ENCODE measurements around the gene JPH3. TPM values are rescaled to one million over a fixed set of nuclear protein-coding genes. Genes with fewer than 3 reads are reported as not detected.
A peak's percentile ranks its signal among the peaks of the same experiment; 100 is the strongest.

Gene JPH3
- polyA plus RNA-seq, 3 donors: not detected

DNA sequence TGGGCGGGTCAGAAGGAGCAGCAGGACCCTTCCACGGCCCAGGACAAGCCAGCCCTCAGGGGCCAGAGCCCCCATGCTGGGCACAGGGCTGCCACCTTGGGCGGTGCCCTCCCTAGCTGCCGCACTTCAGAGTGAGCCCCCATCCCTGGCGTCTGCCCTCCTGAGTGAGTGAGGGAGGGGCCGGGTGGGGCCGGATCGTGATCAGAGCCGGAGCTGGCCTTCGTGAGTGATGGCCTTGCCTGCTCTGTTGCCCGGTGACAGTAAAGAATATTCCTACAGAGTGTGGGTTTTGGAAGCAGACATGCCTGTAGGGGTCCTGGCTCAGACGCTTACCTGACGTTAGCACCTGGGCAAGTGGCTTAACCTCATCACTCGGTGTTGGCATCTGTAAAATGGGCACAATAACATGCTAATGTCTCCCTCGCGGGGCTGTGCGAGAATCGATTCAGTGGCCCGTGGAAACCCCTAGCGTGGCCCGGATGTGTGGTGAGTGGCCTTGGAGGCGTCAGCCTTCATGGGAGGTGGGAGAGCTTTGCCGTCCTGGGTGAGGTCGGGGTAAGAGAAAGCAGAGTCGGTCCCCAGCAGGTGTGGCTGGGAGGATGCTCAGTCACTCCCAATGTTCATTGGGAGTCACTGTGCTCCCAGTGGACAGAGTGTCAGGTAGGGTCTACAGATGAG, 26.1 kb downstream of the JPH3 start:
- 88% methylated on average over 22 of the region's 25 CpGs for WGBS (ENCODE audit: insufficient coverage)
- H3K27ac Mint-ChIP-seq: no peak overlapping the region
- H3K4me3 Mint-ChIP-seq: no peak overlapping the region
- no peaks in the 10 kb centered on the region for H4K20me1 ChIP-seq (ENCODE audit: insufficient read depth, low read length)
- intact Hi-C loops (cut with micrococcal nuclease): no loop called here
- H3K27ac ChIP-seq (ENCODE audit: low read depth in 1 of 2, low read length in 2 of 2): no peak overlapping the region
- no peaks in the 10 kb centered on the region for H3K36me3 Mint-ChIP-seq
- no peak for DNase-seq
- H3K9me3 ChIP-seq (replicated peaks in 1 of 2; ENCODE audit: control insufficient read depth in 1 of 2, insufficient read depth in 1 of 2, low read length in 2 of 2): peaks cover 0 to 4% of the 10 kb centered on the region in 2 donors
- peaks cover 4 to 11% (median 8%) of the 10 kb centered on the region in 7 donors for H3K9me3 Mint-ChIP-seq
- H2AFZ ChIP-seq (ENCODE audit: insufficient read depth, low read depth, low read length, poor library complexity, severe bottlenecking): no peak overlapping the region
- no peaks in the 10 kb centered on the region for H3K4me1 ChIP-seq (ENCODE audit: control insufficient read depth in 1 of 2, insufficient read depth in 2 of 2, low read length in 2 of 2)
- H3K4me1 Mint-ChIP-seq: no peaks in the 10 kb centered on the region
- TF ChIP-seq, protein P1, sequence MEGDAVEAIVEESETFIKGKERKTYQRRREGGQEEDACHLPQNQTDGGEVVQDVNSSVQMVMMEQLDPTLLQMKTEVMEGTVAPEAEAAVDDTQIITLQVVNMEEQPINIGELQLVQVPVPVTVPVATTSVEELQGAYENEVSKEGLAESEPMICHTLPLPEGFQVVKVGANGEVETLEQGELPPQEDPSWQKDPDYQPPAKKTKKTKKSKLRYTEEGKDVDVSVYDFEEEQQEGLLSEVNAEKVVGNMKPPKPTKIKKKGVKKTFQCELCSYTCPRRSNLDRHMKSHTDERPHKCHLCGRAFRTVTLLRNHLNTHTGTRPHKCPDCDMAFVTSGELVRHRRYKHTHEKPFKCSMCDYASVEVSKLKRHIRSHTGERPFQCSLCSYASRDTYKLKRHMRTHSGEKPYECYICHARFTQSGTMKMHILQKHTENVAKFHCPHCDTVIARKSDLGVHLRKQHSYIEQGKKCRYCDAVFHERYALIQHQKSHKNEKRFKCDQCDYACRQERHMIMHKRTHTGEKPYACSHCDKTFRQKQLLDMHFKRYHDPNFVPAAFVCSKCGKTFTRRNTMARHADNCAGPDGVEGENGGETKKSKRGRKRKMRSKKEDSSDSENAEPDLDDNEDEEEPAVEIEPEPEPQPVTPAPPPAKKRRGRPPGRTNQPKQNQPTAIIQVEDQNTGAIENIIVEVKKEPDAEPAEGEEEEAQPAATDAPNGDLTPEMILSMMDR (IDR thresholded peaks at IDR 0.05): no peak
- peaks cover 0 to 8% of the 10 kb centered on the region in 2 donors for H3K27me3 ChIP-seq (ENCODE audit: control insufficient read depth in 2 of 2, insufficient read depth in 2 of 2, low read length in 2 of 2)
- H3K4me3 ChIP-seq (replicated peaks in 1 of 3; ENCODE audit: low read depth in 2 of 3, low read length in 3 of 3): no peak overlapping the region
- H3K27me3 Mint-ChIP-seq (ENCODE audit: low read depth in 3 of 3): peaks cover 14 to 25% (median 17%) of the 10 kb centered on the region in 3 donors
- H3K4me2 ChIP-seq (replicated peaks; ENCODE audit: extremely low read depth, low read length, poor library complexity, severe bottlenecking): no peak overlapping the region
- no peaks in the 10 kb centered on the region for H3K79me2 ChIP-seq (ENCODE audit: insufficient read depth, low read length)
- no peaks in the 10 kb centered on the region for H3K36me3 ChIP-seq (replicated peaks in 1 of 2; ENCODE audit: control insufficient read depth in 1 of 2, insufficient read depth in 2 of 2, low read length in 2 of 2)
- no peak overlapping the region for H3K9ac ChIP-seq (ENCODE audit: insufficient read depth, low read length, poor library complexity, severe bottlenecking)

DNA sequence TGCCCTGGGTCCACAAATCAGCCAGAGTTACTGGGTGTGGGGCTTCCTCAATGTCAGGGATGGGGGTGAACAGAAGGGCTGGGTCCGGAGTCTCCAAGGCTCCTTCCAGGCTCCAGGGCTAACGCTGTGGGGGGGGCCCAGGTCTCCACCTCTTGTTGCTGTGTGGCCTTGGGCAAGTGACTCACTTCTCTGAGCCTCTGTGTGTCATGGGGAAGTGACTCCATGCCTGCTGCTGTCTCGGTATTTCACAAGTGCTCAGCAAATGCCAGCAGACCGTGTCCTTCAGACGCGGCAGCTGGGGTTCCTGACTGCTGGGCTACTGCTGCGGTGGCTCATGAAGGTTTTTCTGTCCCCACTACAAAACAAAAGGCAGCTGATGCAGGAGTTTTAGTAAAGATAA, 26.6 kb downstream of the JPH3 start:
- WGBS (ENCODE audit: insufficient coverage): 100% methylated on average over 1 of the region's 7 CpGs
- Histone ChIP-seq H3K27ac (ENCODE audit: low read depth in 1 of 2, low read length in 2 of 2) (no peak overlapping the region), H3K4me3 (replicated peaks in 1 of 3; ENCODE audit: low read depth in 2 of 3, low read length in 3 of 3) (no peak overlapping the region), H3K4me2 (replicated peaks; ENCODE audit: extremely low read depth, low read length, poor library complexity, severe bottlenecking) (no peak overlapping the region), H4K20me1 (ENCODE audit: insufficient read depth, low read length) (no peaks in the 10 kb centered on the region), H2AFZ (ENCODE audit: insufficient read depth, low read depth, low read length, poor library complexity, severe bottlenecking) (no peak overlapping the region), H3K9me3 (replicated peaks in 1 of 2; ENCODE audit: control insufficient read depth in 1 of 2, insufficient read depth in 1 of 2, low read length in 2 of 2) (peaks cover 0 to 4% of the 10 kb centered on the region in 2 donors), H3K4me1 (ENCODE audit: control insufficient read depth in 1 of 2, insufficient read depth in 2 of 2, low read length in 2 of 2) (no peaks in the 10 kb centered on the region), H3K79me2 (ENCODE audit: insufficient read depth, low read length) (no peaks in the 10 kb centered on the region), H3K9ac (ENCODE audit: insufficient read depth, low read length, poor library complexity, severe bottlenecking) (no peak overlapping the region), H3K27me3 (ENCODE audit: control insufficient read depth in 2 of 2, insufficient read depth in 2 of 2, low read length in 2 of 2) (peaks cover 0 to 8% of the 10 kb centered on the region in 2 donors), H3K36me3 (replicated peaks in 1 of 2; ENCODE audit: control insufficient read depth in 1 of 2, insufficient read depth in 2 of 2, low read length in 2 of 2) (no peaks in the 10 kb centered on the region)
- H3K4me3 Mint-ChIP-seq: peak overlapping the region in 1 of 2 donors; percentile 37
- no peaks in the 10 kb centered on the region for H3K36me3 Mint-ChIP-seq
- peak; percentile 17 to 74 (median 30) for DNase-seq
- intact Hi-C loops (cut with micrococcal nuclease): no loop called here
- peaks cover 14 to 25% (median 17%) of the 10 kb centered on the region in 3 donors for H3K27me3 Mint-ChIP-seq (ENCODE audit: low read depth in 3 of 3)
- TF ChIP-seq, protein P1 (IDR thresholded peaks at IDR 0.05): no peak
- peaks cover 4 to 11% (median 8%) of the 10 kb centered on the region in 7 donors for H3K9me3 Mint-ChIP-seq
- no peak overlapping the region for H3K27ac Mint-ChIP-seq
- no peaks in the 10 kb centered on the region for H3K4me1 Mint-ChIP-seq
